H1 (cell line): Measurements from ENCODE around the gene INPP5A. TPM values are rescaled to one million over a fixed set of nuclear protein-coding genes. Genes with fewer than 3 reads are reported as not detected.

Experiments used
- CTCF ChIA-PET: fragments of 300-600 bp; sonication (Branson Sonifier 250); formaldehyde crosslinking; loops from one replicate; lab custom pipeline; 2021; ENCODE audit not compliant: partially characterized antibody; lab: Charles Lee
- POLR2A ChIA-PET: fragments of 300-600 bp; sonication (Branson Sonifier 250); formaldehyde crosslinking; loops from one replicate; lab custom pipeline; 2021; ENCODE audit warnings: inconsistent platforms; ENCODE audit not compliant: partially characterized antibody; lab: Charles Lee
- DNase-seq, 2 experiments: peaks; one replicate each; pipeline versions ENCODE4 v3.0.0 to v3.0.0-alpha.2; 2010 to 2022; ENCODE audit warnings: low spot score in 2 of 2, low read depth in 1 of 2, mixed read lengths in 1 of 2
- FAIRE-seq: peaks from 2 replicates; lab custom pipeline; 2011; peaks lifted over from hg19 to GRCh38; lab: Jason Lieb, UNC
- H2AFZ ChIP-seq: 2 replicates; pipeline ENCODE4 v1.8.1; 2012; ENCODE audit warnings: low read length, inconsistent platforms
- H2AK5ac ChIP-seq: 2 replicates; pipeline ENCODE4 v1.6.1; 2013; ENCODE audit warnings: low read depth, low read length
- H2BK120ac ChIP-seq: replicated peaks from 2 replicates; pipeline ENCODE3; 2013; ENCODE audit warnings: low read depth, low read length, inconsistent platforms
- H2BK12ac ChIP-seq: 2 replicates; pipeline ENCODE4 v1.6.1; 2013; ENCODE audit warnings: low read depth, low read length
- H2BK15ac ChIP-seq: 2 replicates; pipeline ENCODE4 v1.6.1; 2013; ENCODE audit warnings: low read length
- H2BK20ac ChIP-seq: 2 replicates; pipeline ENCODE4 v1.6.1; 2013; ENCODE audit warnings: low read length
- H2BK5ac ChIP-seq: 2 replicates; pipeline ENCODE4 v1.6.1; 2013; ENCODE audit warnings: low read depth, low read length
- H3K14ac ChIP-seq: 2 replicates; pipeline ENCODE4 v1.6.1; 2013; ENCODE audit warnings: inconsistent platforms; ENCODE audit not compliant: insufficient read length
- H3K18ac ChIP-seq: 2 replicates; pipeline ENCODE4 v1.6.1; 2013; ENCODE audit warnings: low read length; ENCODE audit errors: extremely low read depth
- H3K23ac ChIP-seq: 2 replicates; pipeline ENCODE4 v1.6.1; 2013; ENCODE audit warnings: inconsistent platforms; ENCODE audit not compliant: insufficient read length
- H3K23me2 ChIP-seq: 2 replicates; pipeline ENCODE4 v1.6.1; 2013; ENCODE audit warnings: low read depth, low read length
- H3K27ac ChIP-seq: 2 replicates; pipeline ENCODE4 v1.6.1; 2011; ENCODE audit warnings: low read depth, low read length, inconsistent platforms
- H3K27me3 ChIP-seq, 4 experiments: replicated peaks in 1 of 4; 1 replicate in 1 of 4; 2 replicates in 3 of 4; pipeline versions ENCODE4 v1.6.1 to v1.8.1; 2011 to 2013; ENCODE audit warnings: low read length in 3 of 4, mild to moderate bottlenecking in 3 of 4, inconsistent platforms in 2 of 4, mixed read lengths in 2 of 4, moderate library complexity in 1 of 4; ENCODE audit not compliant: control insufficient read depth in 3 of 4, insufficient read depth in 3 of 4; ENCODE audit errors: extremely low read depth in 1 of 4
- H3K36me3 ChIP-seq, 4 experiments: 2 replicates each; pipeline versions ENCODE4 v1.6.1 to v1.8.1; 2011 to 2013; ENCODE audit warnings: mild to moderate bottlenecking in 4 of 4, low read length in 3 of 4, moderate library complexity in 2 of 4, control low read depth in 1 of 4, inconsistent platforms in 1 of 4; ENCODE audit not compliant: insufficient read depth in 4 of 4, control insufficient read depth in 2 of 4
- H3K4ac ChIP-seq: replicated peaks from 2 replicates; pipeline ENCODE3; 2013; ENCODE audit warnings: low read length, low read depth, mixed read lengths, inconsistent platforms; ENCODE audit not compliant: insufficient read length
- H3K4me1 ChIP-seq, 4 experiments: replicated peaks in 1 of 4; 1 replicate in 1 of 4; 2 replicates in 3 of 4; pipeline versions ENCODE4 v1.6.1 to v1.8.1; 2011 to 2013; ENCODE audit warnings: low read length in 3 of 4, inconsistent platforms in 2 of 4, mixed read lengths in 1 of 4; ENCODE audit not compliant: insufficient read depth in 4 of 4, control insufficient read depth in 3 of 4
- H3K4me2 ChIP-seq, 2 experiments: 2 replicates each; pipeline versions ENCODE4 v1.6.1 to v1.8.1; 2011 to 2013; ENCODE audit warnings: low read depth in 2 of 2, low read length in 2 of 2, control low read depth in 1 of 2, inconsistent platforms in 1 of 2, mild to moderate bottlenecking in 1 of 2; ENCODE audit not compliant: insufficient read depth in 1 of 2
- H3K4me3 ChIP-seq, 4 experiments: fragments of 200-600, 300-600 bp in 1 of 4; sonication (generic), shearing (Covaris generic), sonication (Bioruptor Twin) in 1 of 4; 2 replicates each; pipeline versions ENCODE4 v1.5.1 to v1.8.1; 2011 to 2016; ENCODE audit warnings: low read length in 4 of 4, low read depth in 3 of 4, control low read depth in 2 of 4, inconsistent platforms in 2 of 4, mild to moderate bottlenecking in 2 of 4, mixed read lengths in 1 of 4, moderate library complexity in 1 of 4; ENCODE audit not compliant: insufficient read depth in 2 of 4; ENCODE audit errors: extremely low read depth in 1 of 4
- H3K56ac ChIP-seq: replicated peaks from 2 replicates; pipeline ENCODE3; 2013; ENCODE audit warnings: low read depth, mild to moderate bottlenecking, mixed read lengths, low read length, inconsistent platforms; ENCODE audit not compliant: insufficient read length
- H3K79me1 ChIP-seq: 2 replicates; pipeline ENCODE4 v1.6.1; 2013; ENCODE audit warnings: low read depth, low read length, control low read depth
- H3K79me2 ChIP-seq, 2 experiments: 2 replicates each; pipeline versions ENCODE4 v1.6.1 to v1.8.1; 2012 to 2013; ENCODE audit warnings: low read length in 2 of 2, mild to moderate bottlenecking in 2 of 2, inconsistent platforms in 1 of 2; ENCODE audit not compliant: insufficient read depth in 2 of 2, control insufficient read depth in 1 of 2
- H3K9ac ChIP-seq, 4 experiments: replicated peaks in 1 of 4; 1 replicate in 1 of 4; 2 replicates in 3 of 4; pipeline versions ENCODE4 v1.6.1 to v1.8.1; 2011 to 2013; ENCODE audit warnings: low read depth in 3 of 4, low read length in 3 of 4, control low read depth in 2 of 4, mild to moderate bottlenecking in 2 of 4, moderate library complexity in 2 of 4, inconsistent platforms in 1 of 4; ENCODE audit errors: extremely low read depth in 1 of 4
- H3K9me3 ChIP-seq, 2 experiments: 2 replicates each; pipeline versions ENCODE4 v1.6.1 to v1.8.1; 2012 to 2013; ENCODE audit warnings: mild to moderate bottlenecking in 2 of 2, moderate library complexity in 2 of 2, control low read depth in 1 of 2, inconsistent platforms in 1 of 2, low read depth in 1 of 2, low read length in 1 of 2, mixed read lengths in 1 of 2; ENCODE audit not compliant: insufficient read depth in 2 of 2
- H4K20me1 ChIP-seq, 2 experiments: replicated peaks in 1 of 2; 2 replicates each; pipeline versions ENCODE3 to v1.8.1; 2011 to 2013; ENCODE audit warnings: inconsistent platforms in 2 of 2, low read length in 2 of 2, mild to moderate bottlenecking in 1 of 2; ENCODE audit not compliant: insufficient read depth in 2 of 2, control insufficient read depth in 1 of 2
- H4K5ac ChIP-seq: 2 replicates; pipeline ENCODE4 v1.6.1; 2013; ENCODE audit warnings: low read length, low read depth, mixed read lengths, inconsistent platforms; ENCODE audit not compliant: insufficient read length
- H4K8ac ChIP-seq: 2 replicates; pipeline ENCODE4 v1.8.0; 2013; ENCODE audit warnings: mild to moderate bottlenecking, moderate library complexity, low read length, inconsistent platforms; ENCODE audit not compliant: insufficient read depth; ENCODE audit errors: extremely low read depth
- H4K91ac ChIP-seq: replicated peaks from 2 replicates; pipeline ENCODE3; 2013; ENCODE audit warnings: low read length, mixed read lengths, inconsistent platforms; ENCODE audit not compliant: insufficient read length
- BACH1 ChIP-seq: IDR thresholded peaks from 2 replicates; pipeline ENCODE4 v1.6.1; 2012; ENCODE audit warnings: low read length, improper control_type of control experiment
- BCL11A ChIP-seq, 2 experiments: IDR thresholded peaks; one replicate each; pipeline ENCODE4 v1.6.1; 2011; ENCODE audit warnings: low read depth in 2 of 2, low read length in 2 of 2, mild to moderate bottlenecking in 2 of 2
- CBX5 ChIP-seq: fragments of 300-800, 300-1000 bp; sonication (generic); IDR thresholded peaks from 2 replicates; pipeline ENCODE4 v1.7.1; 2016; ENCODE audit warnings: antibody characterized with exemption, low read length, low read depth
- CREB1 ChIP-seq: IDR thresholded peaks from 2 replicates; pipeline ENCODE4 v1.6.1; 2012; ENCODE audit warnings: inconsistent platforms
- GTF2F1 ChIP-seq: IDR thresholded peaks from 2 replicates; pipeline ENCODE4 v1.6.1; 2012; ENCODE audit warnings: low read depth, low read length, improper control_type of control experiment, borderline replicate concordance
- HDAC2 ChIP-seq, 2 experiments: fragments of 300-600 bp in 1 of 2; sonication (generic) in 1 of 2; IDR thresholded peaks; 2 replicates each; pipeline ENCODE4 v1.6.1; 2011 to 2012; ENCODE audit warnings: low read depth in 2 of 2, low read length in 2 of 2, mild to moderate bottlenecking in 2 of 2, moderate library complexity in 2 of 2, borderline replicate concordance in 1 of 2, inconsistent platforms in 1 of 2
- KDM1A ChIP-seq: fragments of 200-600, 300-600 bp; sonication (generic); IDR thresholded peaks from 2 replicates; pipeline ENCODE4 v1.7.1; 2016; ENCODE audit warnings: mild to moderate bottlenecking, low read length, borderline replicate concordance
- MAFK ChIP-seq: IDR thresholded peaks from 2 replicates; pipeline ENCODE4 v1.6.1; 2012; ENCODE audit warnings: low read depth, mild to moderate bottlenecking, improper control_type of control experiment, low read length
- RBBP5 ChIP-seq: IDR thresholded peaks from 2 replicates; pipeline ENCODE4 v1.7.1; 2012; ENCODE audit warnings: low read depth, mild to moderate bottlenecking, inconsistent platforms, low read length, moderate library complexity, borderline replicate concordance
- SAP30 ChIP-seq: fragments of 300-600 bp; sonication (generic); IDR thresholded peaks from 2 replicates; pipeline ENCODE4 v1.7.1; 2012; ENCODE audit warnings: low read length, moderate library complexity, mild to moderate bottlenecking, inconsistent platforms; ENCODE audit not compliant: insufficient read depth, insufficient replicate concordance
- SIRT6 ChIP-seq: IDR thresholded peaks from one replicate; pipeline ENCODE4 v1.7.1; 2012; ENCODE audit warnings: low read length, inconsistent platforms
- WGBS, 2 experiments: shearing (Covaris generic) in 1 of 2; methylation state at CpG; one replicate each; pipeline versions ENCODE4 v1.1.6 to v1.1.7; 2013 to 2015; ENCODE audit warnings: low lambda C conversion rate in 2 of 2, mixed read lengths in 2 of 2, inconsistent platforms in 1 of 2, low coverage in 1 of 2, missing lambda C conversion rate in 1 of 2; ENCODE audit not compliant: insufficient replicate concordance in 2 of 2, insufficient coverage in 1 of 2, insufficient read length in 1 of 2; ENCODE audit errors: extremely low coverage in 1 of 2, missing lambda C conversion rate in 1 of 2; 5-methylcytosine and 5-hydroxymethylcytosine counted together
- polyA plus RNA-seq, 7 experiments: library from polyadenylated mRNA; depleted of rRNA in 3 of 7; stranded (reverse) in 5 of 7; unstranded in 2 of 7; fragments of >200 nt in 5 of 7; fragments of 200-250 nt in 2 of 7; gene quantifications; 1 replicate in 5 of 7; 2 replicates in 1 of 7; 4 replicates in 1 of 7; pipeline versions ENCODE4 v1.2.1 to v1.2.3, GENCODE V29; 2011 to 2013; ENCODE audit warnings: missing spikeins in 2 of 7, mixed read lengths in 2 of 7
- total RNA-seq: library from RNA; stranded (reverse); fragmentation: NEBNext Ultra II Directional; extraction: Animal tissue kit (Norgen Biotek cat#: 25700); gene quantifications from 2 replicates; pipeline ENCODE4 v1.2.1, GENCODE V29; 2021
- TF ChIP-seq, protein P1 (sequence below): IDR thresholded peaks from 2 replicates; pipeline ENCODE4 v1.6.1; 2011; ENCODE audit warnings: low read length, improper control_type of control experiment

INPP5A gene
- total and polyA plus RNA-seq, 2 of the 8 experiments (the other 6 are each of a cell fraction or from before 2014, with no cell fraction given) = 19.7 to 27.5 TPM

DNA sequence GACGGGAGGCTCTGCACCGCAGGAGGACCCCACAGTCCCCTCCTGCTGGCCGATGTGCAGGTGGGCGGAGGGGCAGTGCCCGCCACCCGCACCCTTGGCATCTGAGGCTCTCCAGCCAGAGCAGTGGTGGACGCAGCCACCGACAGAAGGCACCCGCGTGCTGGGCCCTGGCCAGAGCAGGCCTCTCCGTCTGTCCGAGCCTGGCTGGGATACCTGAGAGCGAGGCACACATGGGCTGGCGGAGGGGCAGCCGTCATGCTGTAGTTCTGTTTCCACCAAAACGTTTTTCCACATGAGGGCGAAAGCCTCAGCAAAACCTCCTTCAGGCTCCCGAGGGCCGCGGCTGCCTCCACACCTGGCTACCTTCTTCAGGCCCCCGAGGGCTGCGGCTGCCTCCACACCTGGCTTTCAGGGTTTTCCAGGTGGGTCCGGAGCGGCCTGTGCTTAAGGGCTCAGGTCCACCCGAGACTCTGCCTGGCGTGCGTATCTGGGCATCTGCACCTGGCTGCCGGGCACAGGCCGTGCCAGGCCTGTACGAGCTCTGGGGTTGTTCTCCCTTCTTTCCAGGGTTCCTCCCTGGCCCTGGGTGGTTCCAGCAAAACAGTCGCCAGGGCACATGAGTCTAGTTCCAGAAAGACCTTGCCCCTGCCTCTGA lies 115.5 kb downstream of the INPP5A start:
- H2AK5ac ChIP-seq = no peak overlapping the region
- no peak overlapping the region for H2BK20ac ChIP-seq
- H3K18ac ChIP-seq = no peak overlapping the region
- no peaks in the 10 kb centered on the region for H3K27me3 ChIP-seq
- H3K23ac ChIP-seq = no peak overlapping the region
- 92% methylated on average over 31 of the region's 31 CpGs; no CpG with 5 or more reads in 1 of the 2 experiments for WGBS, 2 experiments
- H4K8ac ChIP-seq = no peak overlapping the region
- no peak overlapping the region for H3K4me2 ChIP-seq
- H3K4me3 ChIP-seq = no peak overlapping the region
- ChIA-PET CTCF (interaction anchor here (0.7 to 4.8 kb wide), 14 partner anchors 10 to 358 kb away, joined by 3 to 37 read pairs (median 4); no protein-coding TSS in a partner anchor), POLR2A (no interaction called here)
- no peak overlapping the region for H2BK5ac ChIP-seq
- 0 out of 2 replicates have a peak overlapping the region, but pooled peaks have one; percentile 9 for H2BK12ac ChIP-seq
- H4K91ac ChIP-seq = no peak overlapping the region
- FAIRE-seq (no peak), DNase-seq (no peak)
- H3K79me2 ChIP-seq = no peaks in the 10 kb centered on the region
- H3K9ac ChIP-seq = no peak overlapping the region
- H3K36me3 ChIP-seq = no peaks in the 10 kb centered on the region
- no peaks in the 10 kb centered on the region; a peak in 1 of 7 replicates for H3K4me1 ChIP-seq
- 0 out of 2 replicates have a peak, but pooled peaks cover 2% of the 10 kb centered on the region for H3K23me2 ChIP-seq
- H3K27ac ChIP-seq = no peak overlapping the region
- 0 out of 2 replicates have a peak, but pooled peaks cover 2% of the 10 kb centered on the region for H3K79me1 ChIP-seq
- no peak overlapping the region for H2BK120ac ChIP-seq
- no peak overlapping the region for H3K56ac ChIP-seq
- no peak overlapping the region for H3K4ac ChIP-seq
- no peak overlapping the region for H4K5ac ChIP-seq
- no peak overlapping the region for H3K14ac ChIP-seq
- no peak overlapping the region for H2BK15ac ChIP-seq
- no peak overlapping the region for H2AFZ ChIP-seq
- H4K20me1 ChIP-seq = peaks cover 0 to 4% of the 10 kb centered on the region in 2 experiments
- H3K9me3 ChIP-seq = no peaks in the 10 kb centered on the region
- TF ChIP-seq SIRT6 (no peak), BACH1 (no peak), MAFK (no peak), RBBP5 (no peak), GTF2F1 (no peak), SAP30 (no peak), BCL11A (IDR thresholded peaks at IDR 0.05; ENCODE audit: low read depth in 2 of 2, low read length in 2 of 2) (no peak), CBX5 (no peak), HDAC2 (IDR thresholded peaks at IDR 0.05; ENCODE audit: borderline replicate concordance in 1 of 2, low read depth in 2 of 2, low read length in 2 of 2) (no peak), KDM1A (no peak), CREB1 (no peak)
- TF ChIP-seq, protein P1, sequence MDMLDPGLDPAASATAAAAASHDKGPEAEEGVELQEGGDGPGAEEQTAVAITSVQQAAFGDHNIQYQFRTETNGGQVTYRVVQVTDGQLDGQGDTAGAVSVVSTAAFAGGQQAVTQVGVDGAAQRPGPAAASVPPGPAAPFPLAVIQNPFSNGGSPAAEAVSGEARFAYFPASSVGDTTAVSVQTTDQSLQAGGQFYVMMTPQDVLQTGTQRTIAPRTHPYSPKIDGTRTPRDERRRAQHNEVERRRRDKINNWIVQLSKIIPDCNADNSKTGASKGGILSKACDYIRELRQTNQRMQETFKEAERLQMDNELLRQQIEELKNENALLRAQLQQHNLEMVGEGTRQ = no peak
